HG03175 (cell line): Measurements from ENCODE around the gene SGCD.

ENCODE experiments used
- ATAC-seq: cut with Tn5 transposase; IDR thresholded peaks from one replicate; pipeline ENCODE4 v1.9.1; 2021; ENCODE audit warnings: mild to moderate bottlenecking, moderate library complexity; ENCODE audit not compliant: unreplicated experiment

The SGCD gene

GRCh38 chr5:156361436-156362109, 34.6 kb downstream of the SGCD start:
- ATAC-seq = no peak

- no peak for ATAC-seq
Measured at GRCh38 chr5:156363861-156364260, 36.9 kb downstream of the SGCD start.

- no peak for ATAC-seq
Measured at GRCh38 chr5:156366521-156366920, 39.6 kb downstream of the SGCD start.

- no peak for ATAC-seq
Measured at GRCh38 chr5:156367597-156367996, 40.6 kb downstream of the SGCD start.

- ATAC-seq = peak; percentile 46
Measured at GRCh38 chr5:156375895-156376495, 49.0 kb downstream of the SGCD start.

GRCh38 chr5:156376751-156377150, 49.8 kb downstream of the SGCD start:
- ATAC-seq = peak; percentile 84

- no peak for ATAC-seq
Measured at GRCh38 chr5:156378159-156378558, 51.2 kb downstream of the SGCD start.

GRCh38 chr5:156379206-156379605, 52.2 kb downstream of the SGCD start:
- no peak for ATAC-seq

- no peak for ATAC-seq
Measured at GRCh38 chr5:156380848-156381247, 53.9 kb downstream of the SGCD start.

- ATAC-seq = no peak
Measured at GRCh38 chr5:156383510-156384265, 56.7 kb downstream of the SGCD start.

- no peak for ATAC-seq
Measured at GRCh38 chr5:156385416-156385815, 58.5 kb downstream of the SGCD start.

GRCh38 chr5:156386976-156387375, 60.0 kb downstream of the SGCD start:
- ATAC-seq = no peak

- ATAC-seq = no peak
Measured at GRCh38 chr5:156387391-156387790, 60.4 kb downstream of the SGCD start.

GRCh38 chr5:156388233-156388632, 61.3 kb downstream of the SGCD start:
- no peak for ATAC-seq

GRCh38 chr5:156391139-156391538, 64.2 kb downstream of the SGCD start:
- ATAC-seq = no peak

GRCh38 chr5:156393980-156394379, 67.0 kb downstream of the SGCD start:
- no peak for ATAC-seq

- no peak for ATAC-seq
Measured at GRCh38 chr5:156394642-156395305, 67.8 kb downstream of the SGCD start.

- ATAC-seq = no peak
Measured at GRCh38 chr5:156395306-156395675, 68.3 kb downstream of the SGCD start.

- ATAC-seq = no peak
Measured at GRCh38 chr5:156396063-156396829, 69.3 kb downstream of the SGCD start.

- no peak for ATAC-seq
Measured at GRCh38 chr5:156396830-156397081, 69.8 kb downstream of the SGCD start.

GRCh38 chr5:156399323-156399722, 72.4 kb downstream of the SGCD start:
- ATAC-seq = no peak
